Osteocyte (in vitro differentiated cells): ENCODE measurements around the gene SCFD2. TPM values are rescaled to one million over a fixed set of nuclear protein-coding genes. Genes with fewer than 3 reads are reported as not detected.

Experiments used
- DNase-seq: peaks from one replicate; pipeline ENCODE4 v3.0.0; 2021; ENCODE audit warnings: mixed read lengths; ENCODE audit not compliant: unreplicated experiment; ENCODE audit errors: extremely low spot score
- H3K27ac Mint-ChIP-seq: one replicate; pipeline ENCODE4 v1.8.0; 2021; ENCODE audit warnings: mild to moderate bottlenecking, mixed read lengths; ENCODE audit not compliant: unreplicated experiment
- H3K27me3 Mint-ChIP-seq: one replicate; pipeline ENCODE4 v1.8.0; 2021; ENCODE audit warnings: mixed read lengths; ENCODE audit not compliant: unreplicated experiment
- H3K36me3 Mint-ChIP-seq: one replicate; pipeline ENCODE4 v1.8.0; 2021; ENCODE audit warnings: mixed read lengths; ENCODE audit not compliant: unreplicated experiment
- H3K4me1 Mint-ChIP-seq: one replicate; pipeline ENCODE4 v1.8.0; 2021; ENCODE audit warnings: mixed read lengths; ENCODE audit not compliant: unreplicated experiment
- H3K4me3 Mint-ChIP-seq: one replicate; pipeline ENCODE4 v1.8.0; 2021; ENCODE audit warnings: mild to moderate bottlenecking, moderate library complexity, mixed read lengths; ENCODE audit not compliant: unreplicated experiment
- H3K9me3 Mint-ChIP-seq: one replicate; pipeline ENCODE4 v1.8.0; 2021; ENCODE audit warnings: mixed read lengths; ENCODE audit not compliant: unreplicated experiment
- CTCF ChIP-seq: fragments of 200-600 bp; sonication (generic); IDR thresholded peaks from 2 replicates; pipeline ENCODE4 v1.5.0; 2021; ENCODE audit warnings: antibody characterized with exemption, mild to moderate bottlenecking, moderate library complexity
- total RNA-seq: library from RNA; stranded (reverse); gene quantifications from 2 replicates; pipeline ENCODE4 v1.2.1, GENCODE V29; 2021

SCFD2 gene
- total RNA-seq, 1 donor from 2014 or later = 14.0 TPM

DNA sequence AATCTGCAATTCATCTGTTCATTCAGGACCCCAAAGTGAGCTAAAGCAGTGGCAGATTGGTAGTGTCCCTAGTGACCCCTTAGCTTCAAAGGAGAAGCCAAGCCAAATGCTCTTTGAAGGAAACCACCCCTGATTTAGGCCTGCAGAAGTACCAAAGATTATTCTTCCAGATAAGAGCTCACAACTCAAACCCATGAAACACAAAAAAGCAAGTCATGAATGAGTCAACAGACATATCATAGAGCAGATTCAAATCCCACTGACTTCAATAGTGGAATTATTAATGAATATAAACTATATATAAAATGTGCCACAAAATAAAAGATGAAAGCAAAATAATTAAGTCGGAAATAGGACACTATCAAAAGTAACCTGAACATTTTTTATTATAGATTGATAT lies 197.6 kb downstream of the SCFD2 start:
- Mint-ChIP-seq H3K27me3 (no peaks in the 10 kb centered on the region), H3K4me1 (no peaks in the 10 kb centered on the region), H3K36me3 (no peaks in the 10 kb centered on the region), H3K9me3 (peaks cover 4% of the 10 kb centered on the region), H3K27ac (no peak overlapping the region), H3K4me3 (no peak overlapping the region)
- DNase-seq = no peak
- TF ChIP-seq CTCF = no peak

- H3K27ac Mint-ChIP-seq = no peak overlapping the region
- H3K36me3 Mint-ChIP-seq = no peaks in the 10 kb centered on the region
- H3K27me3 Mint-ChIP-seq = no peaks in the 10 kb centered on the region
- no peaks in the 10 kb centered on the region for H3K9me3 Mint-ChIP-seq
- no peak for DNase-seq
- H3K4me3 Mint-ChIP-seq = no peak overlapping the region
- H3K4me1 Mint-ChIP-seq = peaks cover 2% of the 10 kb centered on the region
- no peak for TF ChIP-seq CTCF
Observed at GRCh38 chr4:53162969-53163368, 202.9 kb downstream of the SCFD2 start.

- peaks cover 2% of the 10 kb centered on the region for H3K4me1 Mint-ChIP-seq
- H3K27ac Mint-ChIP-seq = no peak overlapping the region
- no peaks in the 10 kb centered on the region for H3K36me3 Mint-ChIP-seq
- no peaks in the 10 kb centered on the region for H3K27me3 Mint-ChIP-seq
- no peaks in the 10 kb centered on the region for H3K9me3 Mint-ChIP-seq
- no peak overlapping the region for H3K4me3 Mint-ChIP-seq
- no peak for TF ChIP-seq CTCF
- DNase-seq = no peak
Observed at GRCh38 chr4:53161787-53162433, 204.0 kb downstream of the SCFD2 start.

GRCh38 chr4:53161051-53161786 lies 204.6 kb downstream of the SCFD2 start:
- Mint-ChIP-seq H3K9me3 (no peaks in the 10 kb centered on the region), H3K36me3 (no peaks in the 10 kb centered on the region), H3K4me1 (peaks cover 2% of the 10 kb centered on the region), H3K27ac (no peak overlapping the region), H3K27me3 (no peaks in the 10 kb centered on the region), H3K4me3 (no peak overlapping the region)
- DNase-seq = no peak
- TF ChIP-seq CTCF = no peak

DNA sequence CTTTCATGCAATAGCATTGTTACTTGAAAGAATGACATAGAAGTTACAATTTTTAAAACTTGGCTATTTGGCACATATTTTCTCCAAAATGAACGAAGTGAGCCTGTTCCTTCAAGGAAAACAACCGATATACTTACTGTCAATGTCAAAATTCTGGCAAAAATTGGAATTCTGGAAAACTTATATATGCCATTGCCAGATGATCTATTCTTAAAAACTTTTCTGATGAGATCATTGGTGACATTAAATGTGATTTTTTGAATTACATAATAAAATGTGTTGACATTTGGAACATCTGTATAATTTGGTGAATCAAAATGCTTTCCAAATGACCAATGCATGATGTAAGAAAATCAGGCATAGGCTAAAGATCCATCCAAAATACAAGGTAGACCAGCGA lies 209.0 kb downstream of the SCFD2 start:
- no peak for DNase-seq
- Mint-ChIP-seq H3K27ac (no peak overlapping the region), H3K36me3 (no peaks in the 10 kb centered on the region), H3K27me3 (no peaks in the 10 kb centered on the region), H3K9me3 (no peaks in the 10 kb centered on the region), H3K4me3 (no peak overlapping the region), H3K4me1 (peaks cover 3% of the 10 kb centered on the region)
- no peak for TF ChIP-seq CTCF
